ENCODE measurements around the gene GCM1.

The GCM1 gene

GRCh38 chr6:53101006-53101405 lies 47.6 kb downstream of the GCM1 start:
- TF ChIP-seq CTCF (IDR thresholded peaks at IDR 0.05): no peak

- TF ChIP-seq CTCF (IDR thresholded peaks at IDR 0.05): no peak
Measured at GRCh38 chr6:53100561-53100960, 48.1 kb downstream of the GCM1 start.

GRCh38 chr6:53095716-53096115 lies 52.9 kb downstream of the GCM1 start:
- no peak for TF ChIP-seq CTCF (IDR thresholded peaks at IDR 0.05)

- TF ChIP-seq CTCF (IDR thresholded peaks at IDR 0.05): no peak
Measured at GRCh38 chr6:53095270-53095669, 53.4 kb downstream of the GCM1 start.

GRCh38 chr6:53090576-53090975 lies 58.1 kb downstream of the GCM1 start:
- TF ChIP-seq CTCF (IDR thresholded peaks at IDR 0.05): no peak

GRCh38 chr6:53089948-53090347 lies 58.7 kb downstream of the GCM1 start:
- TF ChIP-seq CTCF (IDR thresholded peaks at IDR 0.05): no peak

- no peak for TF ChIP-seq CTCF (IDR thresholded peaks at IDR 0.05)
Measured at GRCh38 chr6:53086302-53086701, 62.3 kb downstream of the GCM1 start.

- TF ChIP-seq CTCF (IDR thresholded peaks at IDR 0.05): no peak
Measured at GRCh38 chr6:53080813-53081212, 67.8 kb downstream of the GCM1 start.
